SK-N-SH treated with all-trans-retinoic acid at 6 μM for 48 hours (cell line): ENCODE data around the gene ARRB1.

ENCODE experiments used
- ATAC-seq: fragments of 200-7000 bp; cut with Tn5 transposase; 3 replicates; pipeline ENCODE4 v1.9.1; 2020; ENCODE audit warnings: mild to moderate bottlenecking, moderate library complexity
- BACH2 ChIP-seq: fragments of 250-450 bp; sonication (Bioruptor Pico); IDR thresholded peaks from 2 replicates; pipeline ENCODE4 v1.9.0; 2021; ENCODE audit warnings: mild to moderate bottlenecking, borderline replicate concordance
- CSDC2 ChIP-seq: fragments of 250-450 bp; sonication (Bioruptor Pico); IDR thresholded peaks from 2 replicates; pipeline ENCODE4 v1.5.0; 2020; ENCODE audit warnings: mild to moderate bottlenecking, moderate library complexity
- CSRNP3 ChIP-seq: fragments of 250-450 bp; sonication (Bioruptor Pico); IDR thresholded peaks from 2 replicates; pipeline ENCODE4 v1.5.1; 2021; ENCODE audit warnings: mild to moderate bottlenecking, moderate library complexity
- ESRRG ChIP-seq: fragments of 250-450 bp; sonication (Bioruptor Pico); IDR thresholded peaks from 2 replicates; pipeline ENCODE4 v1.6.1; 2021; ENCODE audit warnings: mild to moderate bottlenecking
- GLIS3 ChIP-seq: fragments of 250-450 bp; sonication (Bioruptor Pico); IDR thresholded peaks from 2 replicates; pipeline ENCODE4 v1.5.0; 2020; ENCODE audit warnings: mild to moderate bottlenecking, moderate library complexity
- ISL1 ChIP-seq: fragments of 250-450 bp; sonication (Bioruptor Pico); IDR thresholded peaks from 2 replicates; pipeline ENCODE4 v2.1.2; 2022; ENCODE audit warnings: mild to moderate bottlenecking, moderate library complexity
- OSR1 ChIP-seq: fragments of 250-450 bp; sonication (Bioruptor Pico); IDR thresholded peaks from 2 replicates; pipeline ENCODE4 v1.8.0; 2022; ENCODE audit warnings: moderate library complexity, mild to moderate bottlenecking, inconsistent platforms
- POU6F1 ChIP-seq: fragments of 250-450 bp; sonication (Bioruptor Pico); IDR thresholded peaks from 2 replicates; pipeline ENCODE4 v1.8.0; 2021; ENCODE audit warnings: low read depth, mild to moderate bottlenecking, moderate library complexity, borderline replicate concordance
- PPARA ChIP-seq: fragments of 250-450 bp; sonication (Bioruptor Pico); IDR thresholded peaks from 2 replicates; pipeline ENCODE4 v1.5.0; 2020; ENCODE audit warnings: mild to moderate bottlenecking, borderline replicate concordance
- RARB ChIP-seq: fragments of 250-450 bp; sonication (Bioruptor Pico); IDR thresholded peaks from 2 replicates; pipeline ENCODE4 v1.8.0; 2021; ENCODE audit warnings: mild to moderate bottlenecking, moderate library complexity
- SNAI2 ChIP-seq: fragments of 250-450 bp; sonication (Bioruptor Pico); IDR thresholded peaks from 2 replicates; pipeline ENCODE4 v1.5.0; 2020; ENCODE audit warnings: mild to moderate bottlenecking, moderate library complexity
- TCF4 ChIP-seq: fragments of 250-450 bp; sonication (Bioruptor Pico); IDR thresholded peaks from 2 replicates; pipeline ENCODE4 v1.8.0; 2021; ENCODE audit warnings: mild to moderate bottlenecking, moderate library complexity, borderline replicate concordance
- TOX ChIP-seq: fragments of 250-450 bp; sonication (Bioruptor Pico); IDR thresholded peaks from 2 replicates; pipeline ENCODE4 v1.8.0; 2021; ENCODE audit warnings: mild to moderate bottlenecking, moderate library complexity, borderline replicate concordance
- ZC3H10 ChIP-seq: fragments of 250-450 bp; sonication (Bioruptor Pico); IDR thresholded peaks from 2 replicates; pipeline ENCODE4 v1.5.1; 2021; ENCODE audit warnings: mild to moderate bottlenecking, moderate library complexity
- ZFP30 ChIP-seq: fragments of 450-650 bp; formaldehyde crosslinking; IDR thresholded peaks from 2 replicates; pipeline ENCODE4 v1.5.0; 2022; ENCODE audit warnings: mild to moderate bottlenecking, moderate library complexity
- ZNF565 ChIP-seq: fragments of 450-650 bp; formaldehyde crosslinking; conservative IDR thresholded peaks from 2 replicates; pipeline ENCODE4 v1.5.0; 2020; ENCODE audit warnings: low read depth, mild to moderate bottlenecking, moderate library complexity
- ZNF70 ChIP-seq: fragments of 450-650 bp; formaldehyde crosslinking; IDR thresholded peaks from 2 replicates; pipeline ENCODE4 v1.5.0; 2020; ENCODE audit warnings: mild to moderate bottlenecking, moderate library complexity
- ZNF8 ChIP-seq: fragments of 450-650 bp; formaldehyde crosslinking; IDR thresholded peaks from 2 replicates; pipeline ENCODE4 v1.5.0; 2020; ENCODE audit warnings: mild to moderate bottlenecking, moderate library complexity
- TF ChIP-seq, protein P1 (sequence below): fragments of 250-450 bp; sonication (Bioruptor Pico); IDR thresholded peaks from 2 replicates; pipeline ENCODE4 v1.8.0; 2020; ENCODE audit warnings: mild to moderate bottlenecking, moderate library complexity, borderline replicate concordance
- TF ChIP-seq, protein P2 (sequence below): fragments of 250-450 bp; sonication (Bioruptor Pico); IDR thresholded peaks from 2 replicates; pipeline ENCODE4 v1.5.0; 2020; ENCODE audit warnings: mild to moderate bottlenecking, moderate library complexity

Gene ARRB1

GRCh38 chr11:75287579-75287978 lies 63.9 kb downstream of the ARRB1 start:
- ATAC-seq = no peak
- TF ChIP-seq CSDC2 (CRISPR knock-in tag) = no peak
- TF ChIP-seq ZNF565 (CRISPR knock-in tag) = no peak
- no peak for TF ChIP-seq PPARA (CRISPR knock-in tag)
- no peak for TF ChIP-seq GLIS3 (CRISPR knock-in tag)
- TF ChIP-seq ISL1 = no peak
- TF ChIP-seq OSR1 (CRISPR knock-in tag) = no peak
- no peak for TF ChIP-seq CSRNP3
- TF ChIP-seq SNAI2 (CRISPR knock-in tag) = no peak
- no peak for TF ChIP-seq ZNF70 (CRISPR knock-in tag)
- TF ChIP-seq, protein P1, sequence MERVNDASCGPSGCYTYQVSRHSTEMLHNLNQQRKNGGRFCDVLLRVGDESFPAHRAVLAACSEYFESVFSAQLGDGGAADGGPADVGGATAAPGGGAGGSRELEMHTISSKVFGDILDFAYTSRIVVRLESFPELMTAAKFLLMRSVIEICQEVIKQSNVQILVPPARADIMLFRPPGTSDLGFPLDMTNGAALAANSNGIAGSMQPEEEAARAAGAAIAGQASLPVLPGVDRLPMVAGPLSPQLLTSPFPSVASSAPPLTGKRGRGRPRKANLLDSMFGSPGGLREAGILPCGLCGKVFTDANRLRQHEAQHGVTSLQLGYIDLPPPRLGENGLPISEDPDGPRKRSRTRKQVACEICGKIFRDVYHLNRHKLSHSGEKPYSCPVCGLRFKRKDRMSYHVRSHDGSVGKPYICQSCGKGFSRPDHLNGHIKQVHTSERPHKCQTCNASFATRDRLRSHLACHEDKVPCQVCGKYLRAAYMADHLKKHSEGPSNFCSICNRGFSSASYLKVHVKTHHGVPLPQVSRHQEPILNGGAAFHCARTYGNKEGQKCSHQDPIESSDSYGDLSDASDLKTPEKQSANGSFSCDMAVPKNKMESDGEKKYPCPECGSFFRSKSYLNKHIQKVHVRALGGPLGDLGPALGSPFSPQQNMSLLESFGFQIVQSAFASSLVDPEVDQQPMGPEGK (CRISPR knock-in tag) = no peak
- no peak for TF ChIP-seq RARB (CRISPR knock-in tag)
- TF ChIP-seq ZNF8 (CRISPR knock-in tag) = no peak
- TF ChIP-seq ZC3H10 (CRISPR knock-in tag) = no peak
- no peak for TF ChIP-seq BACH2 (CRISPR knock-in tag)
- TF ChIP-seq TOX = no peak
- no peak for TF ChIP-seq POU6F1

DNA sequence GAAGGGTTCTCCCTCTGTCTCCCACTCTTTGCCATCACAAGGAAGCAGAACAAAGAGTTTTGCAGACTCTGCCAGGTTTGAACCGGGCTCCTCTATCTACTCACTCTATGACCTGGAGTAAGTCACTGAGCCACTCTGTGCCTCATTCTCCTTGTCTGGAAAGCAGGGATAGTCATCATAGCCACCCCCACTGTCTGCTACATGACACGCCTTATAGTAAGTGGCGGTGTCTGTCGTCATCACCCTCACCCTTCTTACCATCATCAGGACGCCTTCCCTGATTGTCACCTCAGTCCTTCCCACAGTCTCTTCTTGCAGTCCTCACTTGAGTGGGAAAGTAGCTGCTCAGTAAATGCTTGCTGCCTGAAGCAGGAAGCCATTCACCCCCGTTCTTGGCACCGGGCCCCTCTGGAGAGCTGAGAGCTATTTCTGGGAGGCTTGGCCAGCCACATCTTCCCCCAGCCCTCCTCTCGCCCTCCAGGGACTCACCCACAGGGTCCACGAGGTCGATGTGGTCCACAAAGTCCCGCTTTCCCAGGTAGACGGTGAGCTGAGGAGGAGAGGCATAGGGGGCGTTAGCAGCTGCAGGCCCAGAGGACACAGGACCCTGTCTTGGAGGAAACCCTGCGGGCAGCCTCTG lies 64.5 kb downstream of the ARRB1 start:
- no peak for TF ChIP-seq GLIS3 (CRISPR knock-in tag)
- TF ChIP-seq ZFP30 = no peak
- TF ChIP-seq CSRNP3 = no peak
- TF ChIP-seq, all 23 proteins: peak for 0
- no peak for ATAC-seq

- no peak for ATAC-seq
- TF ChIP-seq TCF4 = no peak
- TF ChIP-seq CSDC2 (CRISPR knock-in tag) = no peak
- TF ChIP-seq, protein P1 (CRISPR knock-in tag) = no peak
- TF ChIP-seq ESRRG (CRISPR knock-in tag) = no peak
- TF ChIP-seq, protein P2, sequence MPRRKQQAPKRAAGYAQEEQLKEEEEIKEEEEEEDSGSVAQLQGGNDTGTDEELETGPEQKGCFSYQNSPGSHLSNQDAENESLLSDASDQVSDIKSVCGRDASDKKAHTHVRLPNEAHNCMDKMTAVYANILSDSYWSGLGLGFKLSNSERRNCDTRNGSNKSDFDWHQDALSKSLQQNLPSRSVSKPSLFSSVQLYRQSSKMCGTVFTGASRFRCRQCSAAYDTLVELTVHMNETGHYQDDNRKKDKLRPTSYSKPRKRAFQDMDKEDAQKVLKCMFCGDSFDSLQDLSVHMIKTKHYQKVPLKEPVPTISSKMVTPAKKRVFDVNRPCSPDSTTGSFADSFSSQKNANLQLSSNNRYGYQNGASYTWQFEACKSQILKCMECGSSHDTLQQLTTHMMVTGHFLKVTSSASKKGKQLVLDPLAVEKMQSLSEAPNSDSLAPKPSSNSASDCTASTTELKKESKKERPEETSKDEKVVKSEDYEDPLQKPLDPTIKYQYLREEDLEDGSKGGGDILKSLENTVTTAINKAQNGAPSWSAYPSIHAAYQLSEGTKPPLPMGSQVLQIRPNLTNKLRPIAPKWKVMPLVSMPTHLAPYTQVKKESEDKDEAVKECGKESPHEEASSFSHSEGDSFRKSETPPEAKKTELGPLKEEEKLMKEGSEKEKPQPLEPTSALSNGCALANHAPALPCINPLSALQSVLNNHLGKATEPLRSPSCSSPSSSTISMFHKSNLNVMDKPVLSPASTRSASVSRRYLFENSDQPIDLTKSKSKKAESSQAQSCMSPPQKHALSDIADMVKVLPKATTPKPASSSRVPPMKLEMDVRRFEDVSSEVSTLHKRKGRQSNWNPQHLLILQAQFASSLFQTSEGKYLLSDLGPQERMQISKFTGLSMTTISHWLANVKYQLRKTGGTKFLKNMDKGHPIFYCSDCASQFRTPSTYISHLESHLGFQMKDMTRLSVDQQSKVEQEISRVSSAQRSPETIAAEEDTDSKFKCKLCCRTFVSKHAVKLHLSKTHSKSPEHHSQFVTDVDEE (CRISPR knock-in tag) = no peak
- TF ChIP-seq ZNF8 (CRISPR knock-in tag) = no peak
- no peak for TF ChIP-seq ISL1
- no peak for TF ChIP-seq POU6F1
- no peak for TF ChIP-seq GLIS3 (CRISPR knock-in tag)
- no peak for TF ChIP-seq ZFP30
- TF ChIP-seq, all 23 proteins: peak for 0
Observed at GRCh38 chr11:75285776-75286360, 65.6 kb downstream of the ARRB1 start.
